GM18499 (cell line): ENCODE measurements around the gene SMCO4.
"Not testable (repeated sequence)": the region's sequence is repeated elsewhere in the genome, so short reads cannot be mapped to it uniquely, and the experiment has no call there.

Source experiments
- ATAC-seq: cut with Tn5 transposase; IDR thresholded peaks from one replicate; pipeline ENCODE4 v1.9.1; 2021; ENCODE audit warnings: moderate number of reproducible peaks; ENCODE audit not compliant: insufficient read depth, unreplicated experiment

SMCO4 gene

GRCh38 chr11:93481279-93481678 is 61.9 kb downstream of the SMCO4 start:
- no peak for ATAC-seq

GRCh38 chr11:93480756-93481155 is 62.4 kb downstream of the SMCO4 start:
- no peak for ATAC-seq

GRCh38 chr11:93480256-93480655 is 62.9 kb downstream of the SMCO4 start:
- no peak for ATAC-seq

GRCh38 chr11:93478841-93479240 is 64.3 kb downstream of the SMCO4 start:
- no peak for ATAC-seq

- no peak for ATAC-seq
Observed at GRCh38 chr11:93477684-93478234, 65.4 kb downstream of the SMCO4 start.

- ATAC-seq, result no peak
Observed at GRCh38 chr11:93476796-93477195, 66.4 kb downstream of the SMCO4 start.

- ATAC-seq, result no peak
Observed at GRCh38 chr11:93474123-93474522, 69.1 kb downstream of the SMCO4 start.

- ATAC-seq, result no peak
Observed at GRCh38 chr11:93468290-93468689, 74.9 kb downstream of the SMCO4 start.

GRCh38 chr11:93467054-93467453 is 76.1 kb downstream of the SMCO4 start:
- no peak for ATAC-seq

GRCh38 chr11:93464927-93465540 is 78.2 kb downstream of the SMCO4 start:
- ATAC-seq, result no peak

- not testable (repeated sequence) for ATAC-seq
Observed at GRCh38 chr11:93463666-93464065, 79.5 kb downstream of the SMCO4 start.

- no peak for ATAC-seq
Observed at GRCh38 chr11:93458286-93458685, 84.9 kb downstream of the SMCO4 start.

GRCh38 chr11:93444617-93445073 is 98.5 kb downstream of the SMCO4 start:
- no peak for ATAC-seq

- not testable (repeated sequence) for ATAC-seq
Observed at GRCh38 chr11:93443232-93443631, 100.0 kb downstream of the SMCO4 start.

- no peak for ATAC-seq
Observed at GRCh38 chr11:93432247-93432646, 110.9 kb downstream of the SMCO4 start.
